Caco-2 (cell line): Measurements from ENCODE around the gene TMSB15B. TPM values are rescaled to one million over a fixed set of nuclear protein-coding genes. Genes with fewer than 3 reads are reported as not detected.
"Not testable (repeated sequence)": the region's sequence is repeated elsewhere in the genome, so short reads cannot be mapped to it uniquely, and the experiment has no call there.

ENCODE experiments used
- BruUV-seq: library from RNA; stranded (reverse); fragments of 400-500 nt; replicated peaks from 2 replicates; lab custom pipeline; 2021; lab: Mats Ljungman, UMichigan
- CTCF ChIA-PET: fragments of 300-600 bp; sonication (Branson Sonifier 250); formaldehyde crosslinking; loops from one replicate; lab custom pipeline; 2022; ENCODE audit warnings: antibody characterized with exemption; lab: Charles Lee
- POLR2A ChIA-PET: fragments of 300-600 bp; sonication (Branson Sonifier 250); formaldehyde crosslinking; loops from one replicate; lab custom pipeline; 2022; ENCODE audit warnings: antibody characterized with exemption; lab: Charles Lee
- DNase-seq, 2 experiments: peaks; one replicate each; pipeline versions ENCODE4 v3.0.0 to v3.0.0-alpha.2; 2020 to 2022
- H3K27me3 ChIP-seq: replicated peaks from 2 replicates; pipeline ENCODE4 v1.6.0; 2011; ENCODE audit warnings: low read length; ENCODE audit not compliant: control insufficient read depth, insufficient read depth
- H3K36me3 ChIP-seq: 2 replicates; pipeline ENCODE4 v1.5.1; 2011; ENCODE audit warnings: low read length; ENCODE audit not compliant: control insufficient read depth, insufficient read depth
- H3K4me1 ChIP-seq: fragments of 250-450 bp; sonication (Bioruptor Pico); 2 replicates; pipeline ENCODE4 v1.5.1; 2020; ENCODE audit warnings: mild to moderate bottlenecking
- H3K4me3 ChIP-seq: 2 replicates; pipeline ENCODE4 v1.5.1; 2011; ENCODE audit warnings: low read depth, mild to moderate bottlenecking, control low read depth, low read length
- H3K9me3 ChIP-seq: fragments of 250-450 bp; sonication (Bioruptor Pico); 2 replicates; pipeline ENCODE4 v1.5.1; 2020; ENCODE audit warnings: mild to moderate bottlenecking, moderate library complexity
- H3K27ac Mint-ChIP-seq: one replicate; pipeline ENCODE4 v1.8.0; 2022; ENCODE audit warnings: mixed read lengths; ENCODE audit not compliant: unreplicated experiment
- H3K27me3 Mint-ChIP-seq: one replicate; pipeline ENCODE4 v1.8.0; 2022; ENCODE audit warnings: mixed read lengths; ENCODE audit not compliant: insufficient read depth, unreplicated experiment
- H3K36me3 Mint-ChIP-seq: one replicate; pipeline ENCODE4 v1.8.0; 2022; ENCODE audit warnings: mild to moderate bottlenecking, mixed read lengths; ENCODE audit not compliant: insufficient read depth, unreplicated experiment
- H3K4me1 Mint-ChIP-seq: one replicate; pipeline ENCODE4 v1.8.0; 2022; ENCODE audit warnings: low read depth, mixed read lengths; ENCODE audit not compliant: unreplicated experiment
- H3K4me3 Mint-ChIP-seq: one replicate; pipeline ENCODE4 v1.8.0; 2022; ENCODE audit warnings: mild to moderate bottlenecking, moderate library complexity, mixed read lengths; ENCODE audit not compliant: unreplicated experiment
- H3K9me3 Mint-ChIP-seq: one replicate; pipeline ENCODE4 v1.8.0; 2022; ENCODE audit warnings: mixed read lengths; ENCODE audit not compliant: unreplicated experiment
- intact Hi-C: fragments of 100-400 bp; cut with micrococcal nuclease; formaldehyde crosslinking; loops from one replicate; pipeline ENCODE4 v1.10.0; 2022; ENCODE audit not compliant: unreplicated experiment
- total RNA-seq: library from RNA; stranded (reverse); gene quantifications from 2 replicates; pipeline ENCODE4 v1.2.3, GENCODE V29; 2022
- TF ChIP-seq, protein P1 (sequence below), 2 experiments: fragments of 200-600 bp in 1 of 2; IDR thresholded peaks; 1 replicate in 1 of 2; 2 replicates in 1 of 2; pipeline versions ENCODE4 v1.5.1 to v1.8.0; 2011 to 2022; ENCODE audit warnings: antibody characterized with exemption in 1 of 2, control low read depth in 1 of 2, inconsistent platforms in 1 of 2, low read depth in 1 of 2, low read length in 1 of 2, mild to moderate bottlenecking in 1 of 2, moderate library complexity in 1 of 2; ENCODE audit not compliant: insufficient read depth in 1 of 2, severe bottlenecking in 1 of 2, unreplicated experiment in 1 of 2

Gene TMSB15B
- total RNA-seq, 1 experiment from 2014 or later: 17.7 TPM

DNA sequence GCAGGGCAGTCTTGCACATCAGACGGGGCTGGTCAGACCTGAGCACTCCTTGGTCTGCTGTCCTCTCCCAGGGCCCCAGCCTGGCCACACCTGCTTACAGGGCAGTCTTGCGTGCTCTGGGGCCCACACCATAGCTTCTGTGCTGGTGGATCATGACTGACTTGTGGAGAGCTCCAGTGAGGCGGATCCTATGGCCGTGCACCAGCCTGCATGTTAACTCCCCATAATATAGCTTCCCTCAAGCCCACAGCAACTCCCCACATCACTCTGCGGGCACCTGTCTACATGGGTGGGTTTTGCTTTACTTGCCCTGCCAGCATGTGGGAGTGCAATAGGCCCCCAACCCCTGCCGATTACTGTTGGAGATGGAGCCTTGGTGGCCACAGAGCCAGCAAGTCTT is 8.2 kb upstream of the TMSB15B start:
- TF ChIP-seq, protein P1, sequence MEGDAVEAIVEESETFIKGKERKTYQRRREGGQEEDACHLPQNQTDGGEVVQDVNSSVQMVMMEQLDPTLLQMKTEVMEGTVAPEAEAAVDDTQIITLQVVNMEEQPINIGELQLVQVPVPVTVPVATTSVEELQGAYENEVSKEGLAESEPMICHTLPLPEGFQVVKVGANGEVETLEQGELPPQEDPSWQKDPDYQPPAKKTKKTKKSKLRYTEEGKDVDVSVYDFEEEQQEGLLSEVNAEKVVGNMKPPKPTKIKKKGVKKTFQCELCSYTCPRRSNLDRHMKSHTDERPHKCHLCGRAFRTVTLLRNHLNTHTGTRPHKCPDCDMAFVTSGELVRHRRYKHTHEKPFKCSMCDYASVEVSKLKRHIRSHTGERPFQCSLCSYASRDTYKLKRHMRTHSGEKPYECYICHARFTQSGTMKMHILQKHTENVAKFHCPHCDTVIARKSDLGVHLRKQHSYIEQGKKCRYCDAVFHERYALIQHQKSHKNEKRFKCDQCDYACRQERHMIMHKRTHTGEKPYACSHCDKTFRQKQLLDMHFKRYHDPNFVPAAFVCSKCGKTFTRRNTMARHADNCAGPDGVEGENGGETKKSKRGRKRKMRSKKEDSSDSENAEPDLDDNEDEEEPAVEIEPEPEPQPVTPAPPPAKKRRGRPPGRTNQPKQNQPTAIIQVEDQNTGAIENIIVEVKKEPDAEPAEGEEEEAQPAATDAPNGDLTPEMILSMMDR (IDR thresholded peaks at IDR 0.05; ENCODE audit: insufficient read depth in 1 of 2, low read depth in 1 of 2, low read length in 1 of 2, severe bottlenecking in 1 of 2, unreplicated experiment in 1 of 2): no peak
- H3K27ac Mint-ChIP-seq: no peak overlapping the region

GRCh38 chrX:103960599-103960998 is 1.8 kb upstream of the TMSB15B start:
- H3K4me1 Mint-ChIP-seq, POLR2A ChIA-PET, H3K27ac Mint-ChIP-seq, intact Hi-C loops, H3K36me3 ChIP-seq, BruUV-seq, DNase-seq, H3K36me3 Mint-ChIP-seq, H3K27me3 Mint-ChIP-seq, CTCF ChIA-PET, H3K9me3 ChIP-seq, H3K4me3 Mint-ChIP-seq, H3K4me3 ChIP-seq, H3K9me3 Mint-ChIP-seq, H3K27me3 ChIP-seq, H3K4me1 ChIP-seq: not testable (repeated sequence)

More for the DNA sequence above, 8.2 kb upstream of the TMSB15B start:
- H3K4me3 ChIP-seq: no peak overlapping the region
- H3K9me3 ChIP-seq: no peaks in the 10 kb centered on the region
- no peaks in the 10 kb centered on the region for H3K4me1 ChIP-seq
- Mint-ChIP-seq H3K27me3 (peaks cover 5% of the 10 kb centered on the region), H3K4me1 (no peaks in the 10 kb centered on the region), H3K36me3 (no peaks in the 10 kb centered on the region), H3K9me3 (no peaks in the 10 kb centered on the region), H3K4me3 (no peak overlapping the region)
- no peaks in the 10 kb centered on the region for H3K36me3 ChIP-seq
- no peaks in the 10 kb centered on the region for H3K27me3 ChIP-seq
- no TSS peak for BruUV-seq
- ChIA-PET CTCF (no interaction called here), POLR2A (no interaction called here)
- intact Hi-C loops: no loop called here
- DNase-seq: no peak

- H3K9me3 ChIP-seq, DNase-seq, H3K36me3 ChIP-seq, H3K4me3 Mint-ChIP-seq, intact Hi-C loops, H3K27me3 Mint-ChIP-seq, H3K27me3 ChIP-seq, H3K36me3 Mint-ChIP-seq, H3K9me3 Mint-ChIP-seq, CTCF ChIA-PET, H3K27ac Mint-ChIP-seq, H3K4me3 ChIP-seq, BruUV-seq, POLR2A ChIA-PET, H3K4me1 ChIP-seq, H3K4me1 Mint-ChIP-seq: not testable (repeated sequence)
Measured at GRCh38 chrX:103983508-103983907, 21.1 kb downstream of the TMSB15B start.

GRCh38 chrX:103999234-103999633 is 36.8 kb downstream of the TMSB15B start:
- H3K9me3 ChIP-seq: no peaks in the 10 kb centered on the region
- no peaks in the 10 kb centered on the region for H3K27me3 Mint-ChIP-seq
- H3K9me3 Mint-ChIP-seq: no peaks in the 10 kb centered on the region
- TF ChIP-seq, protein P1 (IDR thresholded peaks at IDR 0.05; ENCODE audit: insufficient read depth in 1 of 2, low read depth in 1 of 2, low read length in 1 of 2, severe bottlenecking in 1 of 2, unreplicated experiment in 1 of 2): no peak
- H3K36me3 ChIP-seq: no peaks in the 10 kb centered on the region
- CTCF ChIA-PET: no interaction called here
- H3K36me3 Mint-ChIP-seq: no peaks in the 10 kb centered on the region
- no peak for DNase-seq
- intact Hi-C loops: no loop called here
- peaks cover 10% of the 10 kb centered on the region; the same call in 1 of the 2 replicates for H3K4me1 ChIP-seq
- no peaks in the 10 kb centered on the region for H3K27me3 ChIP-seq
- no peaks in the 10 kb centered on the region for H3K4me1 Mint-ChIP-seq
- H3K4me3 Mint-ChIP-seq: no peak overlapping the region
- POLR2A ChIA-PET: no interaction called here
- no peak overlapping the region for H3K4me3 ChIP-seq
- no TSS peak for BruUV-seq
- H3K27ac Mint-ChIP-seq: no peak overlapping the region
